ENCODE measurements around the gene WDR86. TPM values are rescaled to one million over a fixed set of nuclear protein-coding genes. Genes with fewer than 3 reads are reported as not detected.

Gene WDR86
- total RNA-seq, 1 donor = 3.9 TPM

- H3K4me3 ChIP-seq (ENCODE audit: low read length) = no peak overlapping the region
- no peaks in the 10 kb centered on the region for H3K27me3 ChIP-seq (ENCODE audit: insufficient read depth, low read length)
- H3K9me3 ChIP-seq (ENCODE audit: low read depth, low read length) = no peaks in the 10 kb centered on the region
- H3K4me1 ChIP-seq (ENCODE audit: insufficient read depth, low read length) = peaks cover 38% of the 10 kb centered on the region
These were observed 70.0 kb downstream of the WDR86 start for GRCh38 chr7:151339651-151340382.

GRCh38 chr7:151338809-151339208 lies 71.0 kb downstream of the WDR86 start:
- Histone ChIP-seq H3K9me3 (ENCODE audit: low read depth, low read length) (no peaks in the 10 kb centered on the region), H3K4me3 (ENCODE audit: low read length) (no peak overlapping the region), H3K27me3 (ENCODE audit: insufficient read depth, low read length) (no peaks in the 10 kb centered on the region), H3K4me1 (ENCODE audit: insufficient read depth, low read length) (peaks cover 34% of the 10 kb centered on the region)

GRCh38 chr7:151337346-151337745 lies 72.5 kb downstream of the WDR86 start:
- H3K9me3 ChIP-seq (ENCODE audit: low read depth, low read length) = no peaks in the 10 kb centered on the region

GRCh38 chr7:151336027-151336708 lies 73.7 kb downstream of the WDR86 start:
- H3K27me3 ChIP-seq (ENCODE audit: insufficient read depth, low read length) = no peaks in the 10 kb centered on the region
- H3K4me1 ChIP-seq (ENCODE audit: insufficient read depth, low read length) = peaks cover 19% of the 10 kb centered on the region
- H3K9me3 ChIP-seq (ENCODE audit: low read depth, low read length) = no peaks in the 10 kb centered on the region
- no peak overlapping the region for H3K4me3 ChIP-seq (ENCODE audit: low read length)

More at GRCh38 chr7:151337346-151337745, 72.5 kb downstream of the WDR86 start:
- H3K4me1 ChIP-seq (ENCODE audit: insufficient read depth, low read length) = peaks cover 22% of the 10 kb centered on the region
- no peak overlapping the region for H3K4me3 ChIP-seq (ENCODE audit: low read length)
- H3K27me3 ChIP-seq (ENCODE audit: insufficient read depth, low read length) = no peaks in the 10 kb centered on the region

- Histone ChIP-seq H3K9me3 (ENCODE audit: low read depth, low read length) (no peaks in the 10 kb centered on the region), H3K27me3 (ENCODE audit: insufficient read depth, low read length) (no peaks in the 10 kb centered on the region), H3K4me1 (ENCODE audit: insufficient read depth, low read length) (peaks cover 4% of the 10 kb centered on the region), H3K4me3 (ENCODE audit: low read length) (no peak overlapping the region)
These were observed 75.2 kb downstream of the WDR86 start for GRCh38 chr7:151334628-151335027.

Other genes starting within 250 kb of the WDR86 start
- not detected for gene GBX1, start 242.3 kb downstream of the WDR86 start, total RNA-seq
- not detected for gene ASB10, start 222.8 kb downstream of the WDR86 start, total RNA-seq
- not detected for gene H2BK1, start 199.6 kb downstream of the WDR86 start, total RNA-seq
- gene ABCF2, start 182.8 kb downstream of the WDR86 start, total RNA-seq = 9.7 TPM
- gene CHPF2, start 177.6 kb downstream of the WDR86 start, total RNA-seq = 25.0 TPM
- gene SMARCD3, start 161.3 kb downstream of the WDR86 start, total RNA-seq = 35.8 TPM
- 70.9 TPM for gene NUB1, start 68.2 kb downstream of the WDR86 start, total RNA-seq
- gene CRYGN, start 30.1 kb upstream of the WDR86 start, total RNA-seq = not detected
- 51.0 TPM for gene RHEB, start 109.9 kb upstream of the WDR86 start, total RNA-seq

All from mononuclear cell (primary cell).